Endodermal cell (in vitro differentiated cells): ENCODE results near the gene ATIC. TPM values are rescaled to one million over a fixed set of nuclear protein-coding genes. Genes with fewer than 3 reads are reported as not detected.
A peak's percentile ranks its signal among the peaks of the same experiment; 100 is the strongest.

Experiments used
- DNase-seq: peaks from one replicate; pipeline ENCODE4 v3.0.0-alpha.2; 2017
- H3K27ac ChIP-seq: 2 replicates; pipeline ENCODE4 v1.5.1; 2013; ENCODE audit warnings: mild to moderate bottlenecking, low read depth, low read length, moderate library complexity
- H3K27me3 ChIP-seq: 2 replicates; pipeline ENCODE4 v1.6.1; 2013; ENCODE audit warnings: mild to moderate bottlenecking, low read length, moderate library complexity; ENCODE audit not compliant: insufficient read depth, control insufficient read depth, poor library complexity, severe bottlenecking
- H3K36me3 ChIP-seq: 2 replicates; pipeline ENCODE4 v1.7.0; 2013; ENCODE audit warnings: mild to moderate bottlenecking, low read length, moderate library complexity; ENCODE audit not compliant: control insufficient read depth, insufficient read depth
- H3K4me1 ChIP-seq: one replicate; pipeline ENCODE4 v1.7.0; 2013; ENCODE audit warnings: low read length; ENCODE audit not compliant: control insufficient read depth, insufficient read depth
- H3K4me3 ChIP-seq: 2 replicates; pipeline ENCODE4 v1.5.1; 2013; ENCODE audit warnings: mild to moderate bottlenecking, low read length, moderate library complexity
- H3K9ac ChIP-seq: 2 replicates; pipeline ENCODE4 v1.6.1; 2013; ENCODE audit warnings: mild to moderate bottlenecking, low read length, moderate library complexity; ENCODE audit not compliant: poor library complexity, severe bottlenecking; ENCODE audit errors: extremely low read depth
- H3K9me3 ChIP-seq: 2 replicates; pipeline ENCODE4 v1.6.1; 2013; ENCODE audit warnings: mild to moderate bottlenecking, low read length, moderate library complexity; ENCODE audit not compliant: control insufficient read depth
- H3K27ac Mint-ChIP-seq: 2 replicates; pipeline ENCODE4 v1.8.0; 2020; ENCODE audit warnings: mixed read lengths
- H3K27me3 Mint-ChIP-seq: 2 replicates; pipeline ENCODE4 v1.8.0; 2021; ENCODE audit warnings: mild to moderate bottlenecking, mixed read lengths; ENCODE audit not compliant: insufficient read depth
- H3K36me3 Mint-ChIP-seq: 2 replicates; pipeline ENCODE4 v1.8.0; 2020; ENCODE audit warnings: low read depth, mixed read lengths
- H3K4me1 Mint-ChIP-seq: 2 replicates; pipeline ENCODE4 v1.8.0; 2020; ENCODE audit warnings: mixed read lengths
- H3K4me3 Mint-ChIP-seq: 2 replicates; pipeline ENCODE4 v1.8.0; 2020; ENCODE audit warnings: mild to moderate bottlenecking, moderate library complexity, mixed read lengths
- H3K9me3 Mint-ChIP-seq: 2 replicates; pipeline ENCODE4 v1.8.0; 2020; ENCODE audit warnings: mild to moderate bottlenecking, mixed read lengths
- WGBS, 2 experiments: methylation state at CpG; one replicate each; pipeline versions ENCODE4 v1.1.5 to v1.1.7; 2013; ENCODE audit warnings: missing lambda C conversion rate in 2 of 2, mixed read lengths in 1 of 2; ENCODE audit not compliant: insufficient coverage in 1 of 2, insufficient read length in 1 of 2; 5-methylcytosine and 5-hydroxymethylcytosine counted together
- total RNA-seq, 2 donors: library from RNA; stranded (reverse); fragmentation: NEBNext Ultra II Directional in 1 of 2; extraction: Animal tissue kit (Norgen Biotek cat#: 25700) in 1 of 2; gene quantifications; 2 replicates in 1 of 2; 3 replicates in 1 of 2; pipeline ENCODE4 v1.2.1, GENCODE V29; 2021
- TF ChIP-seq, protein P1 (sequence below): fragments of 200-600 bp; sonication (generic); conservative IDR thresholded peaks from 2 replicates; pipeline ENCODE4 v1.5.0; 2021; ENCODE audit warnings: antibody characterized with exemption, mild to moderate bottlenecking

Gene ATIC
- total RNA-seq, 2 donors from 2014 or later = 185 to 209 TPM

DNA sequence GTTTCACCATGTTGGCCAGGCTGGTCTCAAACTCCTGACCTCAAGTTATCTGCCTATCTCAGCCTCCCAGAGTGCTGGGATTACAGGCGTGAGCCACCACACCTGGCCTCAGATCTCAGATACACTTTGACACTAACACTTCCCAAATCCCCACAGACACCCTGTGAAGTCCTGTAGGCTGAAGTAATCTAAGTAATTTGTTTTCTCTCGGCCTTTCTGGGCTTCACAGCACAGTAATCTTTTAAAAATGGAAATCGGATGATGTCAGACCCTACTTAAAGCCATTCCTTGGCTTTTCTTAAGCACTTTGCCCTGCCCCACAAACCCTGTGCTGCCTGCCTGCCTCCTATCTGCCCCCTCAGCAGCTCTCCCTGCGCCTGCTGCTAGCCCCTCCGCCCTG lies 16.2 kb downstream of the ATIC start:
- peak overlapping the region; percentile 93 for H3K27ac Mint-ChIP-seq
- DNase-seq = peak; percentile 69
- WGBS, 2 experiments = 67 to 86% methylated on average over 4 to 5 of the region's 5 CpGs

DNA sequence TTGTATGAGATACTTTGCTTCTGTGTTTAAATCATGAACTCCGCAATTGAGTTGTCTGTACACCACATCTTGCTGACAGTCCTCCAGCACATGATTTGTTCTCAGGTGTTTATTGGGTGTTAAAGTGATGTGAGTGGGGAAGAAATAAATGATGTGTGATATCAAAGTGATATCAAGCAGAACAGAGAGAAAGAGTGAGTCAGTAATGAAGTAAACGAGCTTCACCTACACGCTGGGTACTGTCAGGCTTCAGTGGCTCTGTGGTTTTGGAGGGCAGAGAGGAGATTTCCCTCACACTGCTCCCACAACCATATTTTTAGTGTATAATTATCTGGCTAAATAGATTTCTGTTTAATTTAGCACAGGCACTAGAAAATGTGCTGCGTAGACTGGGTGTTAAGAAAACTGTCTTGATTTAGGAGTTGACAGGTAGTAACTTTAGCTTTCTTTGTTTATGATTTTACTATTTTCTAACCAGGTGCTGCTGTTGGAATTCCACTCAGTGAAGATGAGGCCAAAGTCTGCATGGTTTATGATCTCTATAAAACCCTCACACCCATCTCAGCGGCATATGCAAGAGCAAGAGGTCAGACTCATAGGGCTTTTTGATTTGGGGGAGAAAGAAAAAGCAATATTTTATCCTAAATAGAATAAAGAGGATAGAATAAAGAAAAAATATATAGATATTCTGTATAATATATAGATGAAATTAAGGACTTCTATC lies 21.2 kb downstream of the ATIC start:
- H3K27me3 ChIP-seq = no peaks in the 10 kb centered on the region
- WGBS, 2 experiments = 97 to 100% methylated on average over 1 to 5 of the region's 5 CpGs
- Mint-ChIP-seq H3K9me3 (no peaks in the 10 kb centered on the region), H3K4me1 (peaks cover 4% of the 10 kb centered on the region), H3K4me3 (no peak overlapping the region), H3K27ac (no peak overlapping the region), H3K27me3 (no peaks in the 10 kb centered on the region), H3K36me3 (peaks cover 79% of the 10 kb centered on the region)
- no peak overlapping the region for H3K27ac ChIP-seq
- no peak overlapping the region for H3K4me3 ChIP-seq
- H3K9ac ChIP-seq = no peak overlapping the region
- TF ChIP-seq, protein P1, sequence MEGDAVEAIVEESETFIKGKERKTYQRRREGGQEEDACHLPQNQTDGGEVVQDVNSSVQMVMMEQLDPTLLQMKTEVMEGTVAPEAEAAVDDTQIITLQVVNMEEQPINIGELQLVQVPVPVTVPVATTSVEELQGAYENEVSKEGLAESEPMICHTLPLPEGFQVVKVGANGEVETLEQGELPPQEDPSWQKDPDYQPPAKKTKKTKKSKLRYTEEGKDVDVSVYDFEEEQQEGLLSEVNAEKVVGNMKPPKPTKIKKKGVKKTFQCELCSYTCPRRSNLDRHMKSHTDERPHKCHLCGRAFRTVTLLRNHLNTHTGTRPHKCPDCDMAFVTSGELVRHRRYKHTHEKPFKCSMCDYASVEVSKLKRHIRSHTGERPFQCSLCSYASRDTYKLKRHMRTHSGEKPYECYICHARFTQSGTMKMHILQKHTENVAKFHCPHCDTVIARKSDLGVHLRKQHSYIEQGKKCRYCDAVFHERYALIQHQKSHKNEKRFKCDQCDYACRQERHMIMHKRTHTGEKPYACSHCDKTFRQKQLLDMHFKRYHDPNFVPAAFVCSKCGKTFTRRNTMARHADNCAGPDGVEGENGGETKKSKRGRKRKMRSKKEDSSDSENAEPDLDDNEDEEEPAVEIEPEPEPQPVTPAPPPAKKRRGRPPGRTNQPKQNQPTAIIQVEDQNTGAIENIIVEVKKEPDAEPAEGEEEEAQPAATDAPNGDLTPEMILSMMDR = no peak
- no peaks in the 10 kb centered on the region for H3K9me3 ChIP-seq
- no peaks in the 10 kb centered on the region for H3K4me1 ChIP-seq
- no peak for DNase-seq
- H3K36me3 ChIP-seq = peaks cover 85% of the 10 kb centered on the region

More for the DNA sequence above, 16.2 kb downstream of the ATIC start:
- Mint-ChIP-seq H3K27me3 (no peaks in the 10 kb centered on the region), H3K4me1 (peaks cover 10% of the 10 kb centered on the region), H3K36me3 (peaks cover 85% of the 10 kb centered on the region), H3K4me3 (no peak overlapping the region), H3K9me3 (peaks cover 4% of the 10 kb centered on the region)
- Histone ChIP-seq H3K36me3 (peaks cover 71% of the 10 kb centered on the region), H3K9me3 (peaks cover 6% of the 10 kb centered on the region), H3K4me3 (no peak overlapping the region), H3K27me3 (no peaks in the 10 kb centered on the region), H3K4me1 (no peaks in the 10 kb centered on the region), H3K27ac (no peak overlapping the region), H3K9ac (peak overlapping the region; percentile 61)
- TF ChIP-seq, protein P1 = no peak

DNA sequence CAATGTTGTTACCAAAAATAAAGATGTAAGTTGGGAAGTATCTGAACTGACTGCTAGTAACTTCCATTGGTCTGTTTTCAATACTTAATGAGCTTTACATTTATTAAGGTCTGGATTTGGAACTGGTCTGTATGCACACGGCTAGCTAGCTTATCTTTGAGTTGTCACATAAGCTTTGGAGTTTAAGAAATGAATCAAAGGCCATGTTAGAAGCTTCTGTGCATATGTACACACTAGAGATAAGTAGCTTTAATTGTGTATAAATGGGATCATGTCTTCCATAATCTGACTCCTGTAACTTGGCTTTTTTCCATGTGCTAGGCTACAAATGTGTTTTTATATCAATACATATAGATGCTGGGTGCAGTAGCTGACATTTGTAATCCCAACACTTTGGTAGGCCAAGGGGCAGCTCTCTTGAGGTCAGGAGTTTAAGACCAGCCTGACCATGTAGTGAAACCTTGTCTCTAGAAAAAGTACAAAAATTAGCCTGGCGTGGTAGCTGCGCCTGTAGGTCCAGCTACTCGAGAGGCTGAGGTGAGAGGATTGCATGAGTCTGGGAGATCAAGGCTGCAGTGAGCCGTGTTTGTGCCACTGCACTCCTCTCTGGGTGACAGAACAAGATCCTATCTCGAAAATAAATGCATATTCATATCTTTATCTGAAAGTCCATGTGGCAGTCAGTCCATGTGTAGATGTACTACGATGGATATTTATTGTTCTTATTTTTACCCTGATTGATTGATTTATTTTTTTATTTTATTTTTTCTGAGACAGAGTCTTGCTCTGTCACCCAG lies 27.2 kb downstream of the ATIC start:
- WGBS, 2 experiments = 96% methylated on average over 4 to 7 of the region's 7 CpGs
- Histone ChIP-seq H3K4me3 (no peak overlapping the region), H3K4me1 (no peaks in the 10 kb centered on the region), H3K9ac (no peak overlapping the region), H3K27me3 (no peaks in the 10 kb centered on the region), H3K36me3 (peaks cover 89% of the 10 kb centered on the region), H3K9me3 (no peaks in the 10 kb centered on the region), H3K27ac (no peak overlapping the region)
- Mint-ChIP-seq H3K27me3 (no peaks in the 10 kb centered on the region), H3K9me3 (no peaks in the 10 kb centered on the region), H3K4me3 (no peak overlapping the region), H3K4me1 (no peaks in the 10 kb centered on the region), H3K36me3 (peaks cover 93% of the 10 kb centered on the region), H3K27ac (no peak overlapping the region)
- TF ChIP-seq, protein P1 = no peak
- no peak for DNase-seq
